ENCODE measurements around the gene EXD3. TPM values are rescaled to one million over a fixed set of nuclear protein-coding genes. Genes with fewer than 3 reads are reported as not detected.
A peak's percentile ranks its signal among the peaks of the same experiment; 100 is the strongest.
"Not testable (repeated sequence)": the region's sequence is repeated elsewhere in the genome, so short reads cannot be mapped to it uniquely, and the experiment has no call there.

The EXD3 gene, protein sequence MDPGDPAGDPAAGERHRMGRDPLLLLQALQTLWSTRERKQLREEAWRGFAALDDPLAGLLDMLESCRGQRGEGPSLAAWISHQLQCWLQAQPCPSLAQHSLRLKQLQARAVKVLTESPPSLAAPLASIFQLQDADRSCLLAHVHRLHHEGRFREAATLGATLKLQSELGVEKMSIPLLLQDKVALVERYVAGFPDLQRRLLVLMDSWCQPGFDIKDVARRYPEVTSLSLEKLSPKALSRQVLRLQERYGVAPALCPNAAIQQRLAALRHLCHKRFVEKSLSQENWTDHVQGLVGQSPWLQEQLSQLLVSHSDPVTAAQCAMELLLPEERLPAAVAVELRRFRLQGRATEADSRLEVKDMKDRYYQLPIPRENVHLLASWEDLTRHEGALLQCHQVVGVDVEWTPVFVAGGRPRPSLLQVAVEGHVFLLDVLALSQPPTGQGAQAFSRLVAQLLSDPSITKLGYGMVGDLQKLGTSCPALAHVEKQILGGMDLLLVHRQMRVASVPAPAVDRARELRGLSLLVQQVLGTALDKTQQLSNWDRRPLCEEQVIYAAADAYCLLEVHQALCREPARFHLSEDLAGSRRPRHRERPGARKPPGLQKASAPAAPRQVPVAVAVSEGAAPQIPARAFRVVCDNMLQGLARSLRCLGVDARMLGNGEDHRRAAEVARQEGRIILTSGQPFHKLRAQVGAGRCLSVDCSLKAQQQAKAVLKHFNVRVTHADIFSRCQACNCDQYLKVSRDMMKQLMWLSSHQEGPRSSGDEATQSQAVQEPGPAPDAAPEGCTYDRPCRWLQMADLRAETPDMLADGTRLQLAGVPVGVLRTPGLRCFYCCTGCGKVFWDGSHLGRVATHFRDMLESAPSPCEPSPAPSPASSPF
- 14.2 TPM for total RNA-seq

- peak; percentile 85 for DNase-seq
Observed at GRCh38 chr9:137422604-137423513, at the start of gene EXD3, which contains the start of gene NOXA1. TSS of gene EXD3 (minus strand) at chr9:137423162. CDS start at chr9:137395357, 27,805 bp downstream. TSS of gene NOXA1 (plus strand) at chr9:137423393. CDS start at chr9:137423530, 137 bp downstream.

GRCh38 chr9:137470785-137471184 is 47.8 kb upstream of the EXD3 start:
- DNase-seq, result no peak

GRCh38 chr9:137467896-137468295 is 44.9 kb upstream of the EXD3 start:
- DNase-seq, result no peak

DNA sequence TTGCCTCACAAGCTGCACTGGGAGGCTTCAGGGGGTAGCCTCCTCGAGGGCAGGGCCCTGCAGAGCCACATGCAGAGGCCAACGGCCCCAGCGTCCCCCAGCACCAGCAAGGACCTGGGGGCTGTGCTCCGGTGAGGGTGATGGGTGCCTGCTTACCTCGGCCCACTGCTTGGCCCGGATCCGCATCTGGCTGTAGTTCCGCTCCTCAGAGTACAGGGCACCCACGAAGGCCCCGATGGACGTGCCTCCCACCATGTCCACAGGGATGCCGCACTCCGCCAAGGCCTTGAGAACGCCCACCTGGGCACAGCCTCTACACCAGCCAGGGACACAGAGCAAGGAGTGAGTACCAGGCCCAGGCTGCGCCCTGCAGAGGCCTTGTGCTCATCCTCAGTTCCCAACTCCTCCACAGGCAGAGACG is 44.2 kb upstream of the EXD3 start:
- DNase-seq, result no peak

GRCh38 chr9:137466389-137467085 is 43.6 kb upstream of the EXD3 start:
- DNase-seq, result not testable (repeated sequence)

GRCh38 chr9:137465720-137466388 is 42.9 kb upstream of the EXD3 start:
- no peak for DNase-seq

- no peak for DNase-seq
Observed at GRCh38 chr9:137465000-137465719, 42.2 kb upstream of the EXD3 start.

DNA sequence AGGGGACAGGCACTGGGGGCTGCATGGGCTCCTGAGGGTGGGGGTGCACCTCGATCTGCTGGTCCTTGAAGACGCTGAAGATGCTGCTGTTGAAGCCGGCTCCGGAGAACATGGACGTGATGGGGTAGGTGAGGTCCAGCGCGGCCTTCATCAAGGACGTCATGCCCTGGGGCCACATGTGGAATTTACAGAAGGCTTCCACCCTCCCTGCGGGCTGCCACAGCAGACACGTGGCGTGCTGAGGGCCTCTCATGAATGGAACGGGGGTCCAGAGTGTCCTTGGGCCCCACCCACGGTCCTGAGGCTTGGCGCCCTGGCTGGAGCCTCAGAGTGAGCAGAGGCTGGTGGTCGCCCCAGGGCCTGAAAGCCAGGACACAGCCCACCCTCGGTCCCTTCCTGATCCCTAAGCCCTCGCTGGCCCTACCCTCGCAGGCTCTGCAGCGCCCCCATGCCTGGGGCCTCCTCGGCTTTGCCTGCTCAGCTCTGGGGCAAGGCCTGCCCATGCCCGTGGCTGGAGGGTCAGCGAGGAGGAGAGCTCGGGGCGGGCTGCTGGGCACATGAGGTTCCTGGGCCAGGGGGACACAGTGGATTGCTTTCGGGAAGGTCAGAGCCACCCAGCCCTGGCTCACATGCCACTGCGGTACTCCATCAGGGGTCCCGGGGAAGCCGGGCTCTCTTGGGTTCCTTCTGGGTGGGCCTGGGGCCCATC is 41.5 kb upstream of the EXD3 start:
- no peak for DNase-seq

- DNase-seq, result no peak
Observed at GRCh38 chr9:137463931-137464290, 40.9 kb upstream of the EXD3 start.

DNA sequence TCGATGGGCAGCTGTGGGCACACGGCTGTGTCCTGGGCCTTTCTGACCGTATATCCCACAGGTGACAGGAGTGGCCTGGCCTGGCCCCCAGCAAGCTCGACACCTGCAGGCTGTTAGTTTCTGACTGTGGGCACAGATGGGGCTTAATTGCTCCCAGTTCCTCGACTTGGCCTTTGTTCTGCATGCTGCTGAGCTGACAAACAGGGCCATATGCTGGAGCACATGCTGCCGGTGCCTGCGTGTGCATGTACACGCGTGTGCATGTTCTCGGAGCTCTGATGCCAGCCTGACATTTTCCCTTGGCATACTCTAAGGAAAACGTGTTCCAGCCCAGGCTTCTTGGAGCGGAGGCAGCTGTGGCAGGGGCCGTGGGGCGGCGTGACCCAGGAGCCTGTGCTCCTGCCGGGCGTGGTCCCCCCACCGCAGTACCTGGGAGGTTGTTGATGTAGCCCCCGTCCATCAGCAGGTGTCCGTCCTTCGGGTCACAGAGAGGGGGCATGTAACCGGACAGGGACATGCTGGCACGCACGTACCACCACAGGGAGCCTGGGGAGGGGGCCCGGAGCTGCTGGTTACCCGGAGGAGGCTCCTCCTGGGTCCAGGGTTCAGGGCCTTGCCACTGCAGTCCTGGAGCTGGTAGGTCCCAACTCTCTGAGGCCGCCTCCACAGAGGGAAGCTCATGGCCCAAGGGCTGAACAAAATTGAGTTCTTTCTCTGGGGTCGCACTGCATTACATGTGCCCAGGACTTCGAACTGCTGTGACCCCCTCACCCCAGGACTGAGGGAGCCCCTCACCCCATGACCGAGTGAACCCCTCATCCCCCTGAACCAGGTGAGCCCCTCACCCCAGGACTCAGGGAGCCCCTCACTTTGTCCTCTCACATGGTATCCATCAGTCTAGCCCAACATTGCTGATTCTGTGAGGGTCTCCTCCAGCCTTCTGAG is 40.3 kb upstream of the EXD3 start:
- DNase-seq, result no peak

- no peak for DNase-seq
Observed at GRCh38 chr9:137462396-137462985, 39.5 kb upstream of the EXD3 start.

DNA sequence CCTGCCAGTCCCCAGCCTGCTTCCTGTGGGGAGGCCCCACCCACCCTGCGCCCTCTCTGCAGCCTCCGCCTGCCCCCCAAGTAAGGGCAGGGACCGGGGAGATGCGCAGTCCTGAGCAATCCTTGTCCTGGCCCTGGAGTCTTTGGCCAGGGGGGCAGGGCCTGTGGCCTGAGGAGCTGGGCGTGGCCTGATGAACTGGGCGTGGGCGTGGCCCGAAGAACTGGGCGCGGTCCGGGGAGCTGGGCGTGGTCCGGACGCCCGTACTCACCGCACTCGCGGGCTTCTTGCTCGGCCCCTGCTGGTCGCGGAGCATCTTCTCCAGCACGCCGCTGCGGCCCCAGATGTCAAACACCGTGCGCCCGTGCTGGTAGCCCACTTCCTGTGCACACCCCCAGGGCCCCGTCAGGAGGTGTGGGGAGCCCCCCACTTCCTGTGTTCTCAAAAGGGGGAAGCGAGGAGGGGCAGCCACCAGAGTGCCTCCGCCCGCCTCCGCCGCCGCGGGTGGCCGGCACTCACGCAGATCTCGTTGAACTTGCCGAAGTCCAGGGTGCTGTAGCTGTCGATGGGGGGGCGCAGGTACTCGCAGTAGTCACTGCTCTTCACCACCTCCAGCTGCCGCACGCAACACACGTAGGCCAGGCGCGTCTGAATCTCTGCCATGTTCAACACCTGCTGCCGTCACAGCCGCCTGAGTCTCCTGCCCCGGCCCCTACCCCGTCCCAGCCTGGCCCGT is 38.9 kb upstream of the EXD3 start:
- no peak for DNase-seq

- DNase-seq, result no peak
Observed at GRCh38 chr9:137461316-137461662, 38.3 kb upstream of the EXD3 start.

- no peak for DNase-seq
Observed at GRCh38 chr9:137460363-137461315, 37.7 kb upstream of the EXD3 start.

GRCh38 chr9:137459601-137460362 is 36.8 kb upstream of the EXD3 start:
- DNase-seq, result no peak

Data from occipital lobe (tissue), 2 donors.